GM21526 (cell line): ENCODE results near the gene CH25H.

Experiments
- ATAC-seq: cut with Tn5 transposase; IDR thresholded peaks from one replicate; pipeline ENCODE4 v1.9.1; 2021; ENCODE audit warnings: moderate library complexity; ENCODE audit not compliant: unreplicated experiment, low FRiP score

CH25H gene

DNA sequence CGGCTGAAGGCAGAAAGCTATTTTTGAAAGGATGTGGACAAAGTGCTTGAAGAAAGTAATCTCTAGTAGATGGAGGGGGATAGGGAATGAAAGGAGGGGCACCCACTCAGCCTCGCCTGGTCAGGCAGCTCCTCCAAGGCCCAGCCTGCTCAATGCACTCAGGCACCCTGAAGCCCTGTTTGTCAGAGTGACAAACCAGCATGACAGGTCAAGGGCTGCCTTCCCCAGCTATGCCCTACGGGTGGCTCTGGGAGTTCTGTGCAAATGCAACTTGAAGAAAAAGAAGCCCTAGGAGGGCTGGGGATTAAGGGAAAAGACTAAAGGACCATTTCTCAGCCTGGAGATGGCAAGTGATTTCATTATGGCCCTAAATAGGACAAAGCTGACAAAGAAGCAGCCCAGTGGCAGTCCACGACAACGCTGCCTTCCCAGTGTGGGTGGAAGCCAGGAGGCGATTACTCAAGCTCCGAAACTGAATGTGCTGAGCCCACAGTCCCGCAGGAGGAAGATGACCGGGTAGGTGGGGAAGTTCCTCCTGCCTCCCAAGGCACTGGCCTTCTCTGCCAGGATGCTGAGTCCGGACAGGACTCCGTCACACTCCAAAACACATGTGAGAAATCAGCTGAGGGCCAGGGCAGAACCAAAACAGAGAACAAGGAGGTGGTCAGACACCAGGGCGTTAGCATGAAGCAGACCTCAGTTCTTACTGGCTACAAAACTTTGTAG is 28.1 kb upstream of the CH25H start:
- ATAC-seq = no peak

DNA sequence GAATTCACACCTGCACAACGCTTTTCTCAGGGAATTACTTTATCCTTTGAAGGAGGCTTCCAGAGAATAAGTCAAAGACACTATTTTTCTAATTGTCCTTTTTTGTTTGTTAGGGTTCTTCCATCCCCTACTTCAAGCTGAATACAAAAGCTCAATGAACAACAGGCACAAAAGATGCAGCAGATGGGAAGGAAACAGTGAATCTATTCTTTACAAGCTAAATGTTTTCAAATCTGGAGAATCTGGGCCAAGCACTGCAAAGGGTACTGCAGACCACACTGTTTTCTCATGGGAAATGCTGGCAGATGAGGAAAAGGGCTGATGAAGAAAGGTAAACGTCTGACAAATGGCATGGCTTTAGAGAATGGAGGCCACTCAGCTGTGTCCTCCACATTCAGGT is 25.9 kb upstream of the CH25H start:
- no peak for ATAC-seq

DNA sequence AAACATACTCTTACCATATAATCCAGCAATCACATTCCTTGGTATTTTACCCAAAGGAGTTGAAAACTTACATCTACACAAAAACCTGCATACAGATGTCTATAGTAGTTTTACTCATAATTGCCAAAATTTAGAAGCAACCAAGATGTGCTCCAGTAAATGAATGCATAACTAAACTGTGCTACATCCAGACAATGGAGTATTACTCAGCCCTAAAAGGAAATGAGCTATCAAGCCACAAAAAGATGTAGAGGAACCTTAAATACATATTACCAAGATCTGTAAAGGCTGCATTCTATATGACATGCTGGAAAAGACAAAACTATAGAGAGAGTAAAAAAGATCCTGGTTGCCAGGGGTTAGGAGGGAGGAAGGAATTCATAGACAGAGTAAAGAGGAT is 21.8 kb upstream of the CH25H start:
- ATAC-seq = no peak

DNA sequence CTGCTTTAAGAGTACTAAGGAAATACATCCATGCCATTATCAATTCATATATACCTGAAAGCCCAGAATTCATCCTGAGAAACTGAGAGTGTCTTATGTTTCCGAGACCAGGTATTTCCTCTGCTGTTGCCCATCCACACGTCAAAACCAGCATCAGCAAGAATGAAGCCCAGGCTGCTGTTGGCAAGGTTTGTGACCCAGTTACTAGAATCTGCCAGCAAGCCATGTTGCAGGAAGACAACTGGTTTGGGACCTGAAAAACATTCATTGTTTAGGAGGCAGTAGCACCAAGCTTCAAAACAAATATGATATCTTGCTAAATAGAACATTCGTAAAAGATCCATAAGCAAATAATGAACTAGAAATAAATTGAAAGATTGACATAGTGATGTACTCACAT is 21.0 kb upstream of the CH25H start:
- ATAC-seq = no peak

DNA sequence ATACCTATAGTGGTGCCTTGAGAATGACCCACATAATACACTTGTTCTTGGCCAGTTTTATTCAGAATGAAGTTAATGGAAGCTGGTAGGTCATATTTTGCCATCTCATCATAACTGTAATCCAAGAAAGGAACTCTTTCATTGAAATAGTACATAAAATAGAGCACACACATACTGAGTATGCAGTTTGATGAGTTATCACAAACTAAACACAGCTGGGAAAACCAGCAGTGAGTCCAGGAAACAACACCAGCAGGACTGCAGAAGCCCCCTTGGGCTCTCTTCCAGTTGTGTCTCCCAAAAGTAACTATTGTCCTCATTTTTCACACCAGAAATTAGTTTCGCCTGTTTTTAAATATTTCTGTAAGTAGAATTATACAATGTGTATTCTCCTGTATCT is 19.8 kb upstream of the CH25H start:
- no peak for ATAC-seq

DNA sequence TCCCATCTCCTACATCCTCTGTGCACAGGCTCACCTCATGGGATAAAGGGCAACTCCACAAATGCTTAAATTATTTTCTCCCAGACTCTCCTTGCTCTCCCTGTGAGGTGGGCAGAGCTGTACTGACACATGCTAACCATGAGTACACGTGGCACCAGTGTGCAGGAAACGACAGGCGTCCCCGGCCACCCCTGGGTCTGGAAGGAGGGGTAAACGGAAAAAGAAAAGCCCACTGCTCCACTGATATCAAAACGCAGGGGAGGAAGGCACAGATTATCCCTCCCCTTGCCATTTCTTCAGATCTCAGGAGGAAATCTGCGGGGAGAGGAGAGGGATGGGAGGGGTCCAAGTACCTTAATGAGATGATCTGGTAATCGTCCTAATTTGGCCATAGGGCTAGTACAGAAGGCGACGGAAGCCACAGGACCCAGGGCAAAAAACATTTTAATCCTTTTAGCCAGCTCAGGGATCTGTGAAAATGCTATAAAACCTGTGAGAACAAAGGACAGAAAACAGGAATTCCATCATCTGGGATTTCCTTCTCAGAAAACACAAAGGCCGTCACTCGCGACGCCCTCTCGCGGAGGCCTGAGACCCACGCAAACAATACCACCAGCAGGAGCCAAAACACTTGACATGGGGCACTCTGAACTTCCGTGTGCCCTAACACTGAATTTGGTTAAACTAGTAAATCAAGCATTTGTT is 17.8 kb upstream of the CH25H start:
- no peak for ATAC-seq

DNA sequence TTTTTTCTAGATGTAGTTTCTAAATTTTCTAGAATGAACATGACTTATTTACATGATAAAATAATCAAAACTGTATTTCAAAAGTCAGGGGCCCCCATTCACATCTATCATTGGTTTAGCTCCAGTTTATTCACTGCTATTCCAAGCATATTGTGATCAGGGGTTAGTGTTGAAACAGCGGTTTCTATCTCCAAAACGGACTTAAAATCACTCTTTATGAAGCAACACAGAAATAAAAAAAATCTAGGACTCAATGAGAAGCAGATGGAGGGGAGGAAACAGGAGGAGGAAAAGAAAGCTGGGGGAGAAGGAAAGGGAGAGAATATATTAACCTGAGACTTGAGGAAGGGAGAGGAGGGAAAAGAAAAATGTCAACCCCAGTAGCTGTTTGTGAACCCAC is 14.8 kb upstream of the CH25H start:
- no peak for ATAC-seq

DNA sequence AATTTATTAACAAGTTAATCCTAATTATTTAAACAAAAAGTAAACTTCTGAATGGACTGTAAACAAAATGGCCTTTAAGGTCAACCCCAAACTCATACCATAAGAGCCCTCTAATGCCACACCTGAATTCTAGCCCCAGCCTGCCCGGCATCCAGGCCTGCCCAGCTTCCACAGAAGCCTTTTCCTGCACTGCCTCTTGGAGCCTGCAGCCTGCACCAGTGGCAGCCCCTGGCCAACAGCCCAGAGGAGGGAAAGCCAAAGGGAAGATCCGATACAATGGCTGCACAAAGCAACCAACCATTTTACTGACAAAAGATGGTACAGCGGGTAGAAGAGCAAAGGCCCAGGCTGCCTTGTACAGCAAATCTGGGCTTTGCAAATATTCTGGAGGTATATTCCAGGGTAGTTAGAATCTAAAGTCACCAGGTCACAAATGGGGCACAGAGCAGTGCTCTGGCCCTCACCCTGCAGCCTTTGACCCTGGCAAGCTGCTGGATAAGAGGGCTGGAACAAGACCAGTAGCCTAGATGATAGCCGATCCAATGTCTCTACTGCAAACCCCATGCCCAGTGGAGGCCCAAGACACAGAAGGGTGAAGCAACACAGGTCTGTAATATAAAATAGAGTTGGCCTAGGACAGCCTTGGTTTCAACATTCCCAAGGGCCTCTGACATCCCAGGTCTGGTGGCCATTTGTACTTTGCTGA is 12.5 kb upstream of the CH25H start:
- ATAC-seq = no peak

DNA sequence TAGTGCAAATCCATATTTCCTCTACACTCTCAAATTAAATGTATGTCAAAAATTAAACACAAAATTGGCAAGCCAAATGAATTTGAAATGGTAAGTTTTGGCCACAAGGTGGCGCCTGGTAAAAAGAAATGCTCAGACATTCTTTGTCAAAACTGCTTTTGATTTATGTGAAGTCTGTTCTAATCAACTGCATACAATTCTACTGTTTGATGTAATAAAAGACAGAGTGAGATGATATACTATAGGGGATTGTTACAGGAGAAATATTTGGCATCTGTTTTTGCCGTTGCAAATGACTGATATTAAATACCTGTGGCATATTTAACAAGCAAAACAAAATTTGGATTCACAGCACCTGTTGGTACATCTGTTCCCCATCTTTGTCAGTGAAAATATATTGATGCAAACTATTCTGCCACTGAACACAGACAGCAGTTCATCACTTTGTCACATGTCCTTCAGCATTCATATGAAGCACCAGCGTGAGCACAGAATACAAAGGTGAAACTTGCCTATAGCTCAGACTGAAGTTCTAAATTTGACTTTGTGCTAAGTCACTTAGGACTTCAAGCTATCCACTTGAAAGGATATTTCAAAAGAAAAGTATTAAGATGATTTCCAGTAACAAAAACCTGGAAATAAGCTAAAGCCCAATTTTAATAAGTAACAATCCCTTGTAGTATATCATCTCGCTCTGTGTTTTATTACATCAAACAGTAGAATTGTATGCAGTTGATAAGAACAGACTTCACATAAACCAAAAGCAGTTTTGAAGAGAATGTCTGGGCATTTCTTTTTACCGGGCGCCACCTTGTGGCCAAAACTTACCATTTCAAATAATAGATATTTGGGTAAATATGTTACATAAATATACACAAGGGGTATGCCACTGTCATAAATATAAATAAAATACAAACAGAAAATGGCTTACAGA is 10.2 kb upstream of the CH25H start:
- ATAC-seq = no peak

DNA sequence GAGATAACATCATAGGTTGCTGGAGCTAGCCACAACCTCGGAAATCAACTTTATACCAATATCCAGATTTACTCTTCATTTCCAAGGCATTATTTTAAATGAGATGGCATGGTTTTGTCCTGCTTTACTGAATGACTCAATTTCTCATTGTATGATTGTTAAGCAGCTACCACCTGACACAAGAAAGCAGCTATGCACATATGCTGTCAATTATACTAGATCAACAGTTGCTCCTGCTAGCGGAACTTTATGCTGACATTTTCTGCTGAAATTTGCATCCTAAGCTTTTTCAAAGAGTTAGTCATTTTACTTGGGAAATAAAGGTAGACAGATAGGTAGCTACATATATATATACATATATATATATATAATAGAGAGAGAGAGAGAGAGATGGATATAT is 8.9 kb upstream of the CH25H start:
- ATAC-seq = no peak

DNA sequence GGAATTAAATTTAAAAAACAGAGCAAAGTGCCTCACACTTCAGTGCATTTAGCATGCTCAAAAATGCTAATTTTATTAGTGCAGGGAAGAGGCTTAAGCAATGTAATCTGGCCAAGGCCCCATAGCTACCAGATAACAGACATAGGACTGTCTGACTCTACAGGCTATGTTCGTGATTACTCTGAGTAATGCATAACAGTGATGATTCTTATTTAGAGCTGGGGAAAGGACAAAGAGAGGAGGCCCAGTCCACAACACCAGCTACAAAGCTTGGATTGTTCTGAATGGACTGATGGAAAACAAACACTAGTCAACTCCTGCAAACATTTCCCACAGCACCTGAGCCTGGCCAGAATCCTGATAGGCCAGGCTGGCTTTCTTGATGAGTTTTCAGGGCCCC is 8.4 kb upstream of the CH25H start:
- ATAC-seq = no peak

DNA sequence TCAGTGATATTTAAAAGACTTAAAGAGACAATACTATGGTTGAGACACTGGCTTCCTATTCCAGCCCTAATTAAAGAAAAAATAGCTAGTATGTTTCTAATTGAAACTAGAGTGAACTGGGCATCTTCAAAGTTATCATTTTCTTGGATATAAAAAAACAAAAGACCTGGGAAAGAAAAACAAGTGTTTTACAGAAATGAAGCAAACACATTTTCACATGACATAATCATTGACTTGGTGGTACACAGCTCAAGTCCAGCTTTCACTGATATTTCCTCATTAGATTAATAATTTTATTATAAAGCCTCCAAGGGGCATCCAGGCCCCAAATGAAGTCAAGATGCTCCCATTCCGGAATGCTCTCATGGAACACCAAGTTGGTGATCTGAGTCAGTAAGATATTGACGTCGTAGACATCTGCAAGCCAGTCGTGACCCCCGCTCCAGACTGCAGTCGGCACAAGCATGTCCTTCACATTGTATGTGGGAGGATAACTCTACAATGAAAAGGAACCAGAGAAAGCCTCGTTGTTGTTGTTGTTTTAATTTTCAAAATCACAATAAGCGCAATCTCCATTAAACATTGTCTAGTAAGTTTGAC is 7.5 kb upstream of the CH25H start:
- no peak for ATAC-seq

DNA sequence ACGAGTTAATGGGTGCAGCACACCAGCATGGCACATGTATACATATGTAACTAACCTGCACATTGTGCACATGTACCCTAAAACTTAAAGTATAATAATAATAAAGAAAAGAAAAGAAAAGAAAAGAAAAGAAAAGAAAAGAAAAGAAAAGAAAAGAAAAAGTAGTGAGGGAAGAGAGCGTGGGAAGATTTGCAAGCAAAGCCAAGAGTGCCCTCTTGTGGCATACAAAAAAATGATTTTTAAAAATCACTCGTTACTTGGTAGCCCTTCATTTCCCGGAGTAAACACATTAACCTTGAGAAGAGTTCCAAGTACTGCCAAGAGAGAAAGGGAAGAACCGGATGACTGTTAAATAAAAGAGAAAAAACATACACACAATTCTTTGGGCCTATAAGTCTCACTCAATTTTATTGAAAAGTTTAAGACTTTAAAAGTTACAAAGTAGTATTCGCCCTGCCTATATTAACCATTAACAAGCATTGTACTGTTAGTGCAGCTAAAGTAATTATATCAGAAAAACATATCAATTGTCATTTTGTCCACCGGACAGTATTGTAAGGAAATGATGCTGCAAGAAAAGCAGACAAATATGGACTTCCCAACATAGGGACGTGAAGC is 6.2 kb upstream of the CH25H start:
- ATAC-seq = no peak

DNA sequence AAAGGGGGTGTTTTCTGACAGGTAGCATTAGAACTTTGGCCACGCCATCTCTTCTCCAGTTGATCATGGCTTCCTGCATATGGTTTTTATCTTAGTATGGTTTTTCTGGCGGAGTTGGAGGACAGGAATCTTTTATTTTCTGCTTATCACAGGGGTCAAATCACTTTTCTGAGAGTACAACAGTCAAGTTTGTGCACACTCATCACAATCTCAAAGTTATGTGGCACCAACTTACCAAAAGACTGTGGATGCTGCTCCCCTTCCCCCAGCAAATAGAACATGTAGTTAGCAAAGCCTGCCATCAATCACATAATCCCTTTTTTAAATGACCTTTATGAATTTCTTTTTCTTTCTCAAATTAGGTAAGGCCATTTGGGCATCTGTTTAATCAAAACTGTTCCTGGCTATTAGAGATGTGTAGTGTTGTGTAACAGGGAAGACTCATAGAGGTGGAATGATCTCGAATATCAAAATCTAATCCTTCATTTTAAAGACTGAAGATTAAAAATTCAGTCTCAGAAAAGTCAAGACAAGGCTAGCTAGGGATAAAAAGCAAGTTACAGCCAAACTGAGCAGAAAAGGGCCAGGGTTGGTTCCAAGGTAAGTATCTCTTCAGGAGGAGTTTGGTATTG is 3.8 kb upstream of the CH25H start:
- no peak for ATAC-seq

DNA sequence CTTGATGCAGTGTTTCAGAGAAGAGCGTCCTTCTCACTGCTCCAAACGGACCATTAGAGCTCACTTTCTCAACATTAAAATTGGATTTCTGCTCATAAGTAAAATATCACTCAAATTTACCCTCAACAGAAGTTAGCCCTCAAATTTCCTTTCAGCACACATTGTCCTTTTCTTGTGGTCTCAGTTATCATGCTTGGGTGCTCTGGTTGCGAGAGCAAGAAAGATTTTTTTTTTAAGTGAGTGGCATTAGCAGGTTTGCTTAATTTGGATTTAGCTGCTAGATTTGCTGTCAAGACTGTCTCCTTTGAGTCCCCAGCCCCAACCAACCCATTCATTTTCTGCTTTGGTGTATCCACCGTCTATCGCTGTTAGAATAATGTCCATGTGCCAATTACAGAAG is 2.6 kb upstream of the CH25H start:
- ATAC-seq = no peak

DNA sequence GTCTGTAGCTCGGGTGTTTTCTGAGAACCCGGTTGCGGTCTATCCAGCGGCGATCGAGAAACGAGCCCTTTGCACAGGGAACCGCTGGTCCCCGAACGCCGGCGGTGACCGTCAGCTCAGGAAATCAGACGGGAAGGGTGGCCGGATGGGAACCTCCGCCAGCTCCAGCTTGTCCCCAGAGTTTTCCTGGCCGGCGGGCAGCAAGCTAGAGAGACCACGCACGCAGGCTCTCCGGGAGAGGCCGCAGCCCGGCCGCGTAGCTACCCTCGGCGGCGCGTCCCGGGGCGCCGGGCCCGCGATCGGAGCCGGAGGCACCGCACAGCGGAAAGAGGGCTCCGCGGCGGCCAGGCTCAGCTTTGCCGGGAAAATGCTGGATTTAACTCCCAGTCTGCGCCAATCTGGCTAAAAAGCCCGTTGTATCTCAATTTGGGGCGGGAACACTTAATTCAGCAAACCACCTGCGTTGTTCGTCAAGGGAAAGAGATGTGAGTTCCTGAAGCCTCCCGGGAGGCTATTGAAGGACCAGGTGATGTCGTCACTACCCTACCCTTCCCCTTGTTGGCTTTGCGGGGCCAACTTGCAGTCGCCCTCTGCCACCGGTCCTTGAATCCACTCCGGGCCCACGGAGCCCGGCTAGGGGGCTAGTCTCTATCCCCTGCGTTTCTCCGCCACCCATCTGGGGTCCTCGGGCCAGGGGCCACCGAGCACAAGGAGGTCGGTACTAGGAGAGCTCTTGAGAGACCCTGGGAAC is 859 bp upstream of the CH25H start:
- no peak for ATAC-seq

DNA sequence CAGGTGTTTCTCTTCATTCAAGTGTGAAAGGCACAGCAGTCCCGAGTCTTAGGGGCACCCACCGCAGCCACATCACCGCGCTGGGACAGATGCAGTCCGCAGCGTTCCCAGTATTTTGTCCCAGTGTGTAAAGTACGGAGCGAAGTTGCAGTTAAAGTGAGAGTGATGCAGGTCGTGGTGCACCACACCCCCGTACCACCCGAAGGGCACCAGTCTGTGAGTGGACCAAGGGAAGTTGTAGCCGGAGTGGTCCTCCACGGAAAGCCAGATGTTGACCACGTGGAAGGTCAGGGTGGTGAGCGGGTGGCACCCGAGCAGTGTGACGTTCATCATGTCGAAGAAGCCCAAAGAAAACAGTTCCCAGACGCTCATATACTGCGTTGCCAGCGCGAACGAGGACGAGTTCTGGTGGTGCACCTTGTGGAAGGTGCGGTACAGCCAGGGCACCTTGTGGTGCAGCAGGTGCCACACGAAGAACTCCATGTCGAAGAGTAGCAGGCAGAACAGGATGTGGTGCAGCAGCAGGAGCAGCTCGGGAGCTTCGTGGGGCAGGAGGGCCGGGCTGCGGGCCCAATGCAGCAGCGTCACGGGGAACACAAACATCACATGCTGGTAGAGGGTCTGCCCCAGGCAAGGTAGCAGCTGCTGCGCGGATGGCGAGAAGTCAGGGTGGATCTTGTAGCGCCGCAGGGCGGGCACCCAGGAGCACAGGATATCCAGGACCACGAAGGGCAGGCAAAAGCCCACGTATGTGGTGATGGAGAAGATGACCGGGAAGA is 526 bp downstream of the CH25H start:
- no peak for ATAC-seq

DNA sequence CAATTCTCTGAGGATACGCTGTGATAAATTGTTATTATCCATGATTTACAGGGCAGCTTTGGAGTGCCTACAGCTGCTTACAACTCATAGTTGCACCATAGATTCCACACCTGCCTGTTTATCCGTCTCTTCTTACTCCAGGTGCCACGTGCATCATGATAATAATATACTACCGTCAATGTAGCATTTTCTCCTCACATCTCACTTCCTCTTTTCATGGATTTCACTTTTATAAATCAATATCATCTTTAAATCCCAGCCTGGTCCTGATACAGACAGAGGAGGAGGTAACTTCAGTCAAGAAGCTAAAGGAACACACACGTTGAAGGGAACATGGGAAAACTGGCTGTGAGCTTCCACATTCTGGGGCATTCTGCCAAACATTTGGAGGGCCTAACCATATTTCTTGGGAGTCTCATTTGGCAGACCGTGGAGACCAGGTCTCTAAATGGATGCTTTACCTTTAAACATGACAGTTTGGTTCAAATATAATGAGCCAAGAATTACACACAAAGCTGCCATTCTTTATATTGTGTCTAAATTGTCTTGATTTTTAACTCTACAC is 2.4 kb downstream of the CH25H start:
- ATAC-seq = no peak
